Suprapubic skin (tissue), 4 donors: ENCODE results near the gene MUC5B. TPM values are rescaled to one million over a fixed set of nuclear protein-coding genes. Genes with fewer than 3 reads are reported as not detected.

ENCODE experiments used
- DNase-seq, 2 donors: peaks; one replicate each; pipeline ENCODE4 v3.0.0-alpha.2; 2019; ENCODE audit warnings: low spot score in 2 of 2
- H3K27ac ChIP-seq: fragments of 200-600 bp; sonication (generic); one replicate; pipeline ENCODE4 v1.5.1; 2019
- H3K27me3 ChIP-seq: fragments of 200-600 bp; sonication (generic); one replicate; pipeline ENCODE4 v1.5.1; 2019
- H3K36me3 ChIP-seq: fragments of 200-600 bp; sonication (generic); one replicate; pipeline ENCODE4 v1.5.1; 2019
- H3K4me1 ChIP-seq: fragments of 200-600 bp; sonication (generic); one replicate; pipeline ENCODE4 v1.5.1; 2019
- H3K4me3 ChIP-seq: fragments of 200-600 bp; sonication (generic); one replicate; pipeline ENCODE4 v1.5.1; 2019; ENCODE audit warnings: mild to moderate bottlenecking
- H3K9me3 ChIP-seq: fragments of 200-600 bp; sonication (generic); one replicate; pipeline ENCODE4 v1.5.1; 2019
- EP300 ChIP-seq: sonication (generic); formaldehyde crosslinking; IDR thresholded peaks from one replicate; pipeline ENCODE4 v1.6.1; 2017; ENCODE audit warnings: antibody characterized with exemption
- POLR2A ChIP-seq, 2 donors: fragments of 450-650 bp; IDR thresholded peaks; one replicate each; pipeline ENCODE4 v1.6.1; 2017; ENCODE audit warnings: antibody characterized with exemption in 2 of 2, mild to moderate bottlenecking in 2 of 2, moderate library complexity in 2 of 2
- POLR2AphosphoS5 ChIP-seq, 3 donors: sonication (generic); formaldehyde crosslinking; IDR thresholded peaks; one replicate each; pipeline ENCODE4 v1.6.1; 2017; ENCODE audit warnings: antibody characterized with exemption in 3 of 3
- WGBS: methylation state at CpG from one replicate; pipeline ENCODE4 v1.1.5; 2018; 5-methylcytosine and 5-hydroxymethylcytosine counted together
- total RNA-seq, 4 donors: library from RNA; depleted of rRNA; stranded (reverse); fragments of >200 nt; gene quantifications; one replicate each; pipeline ENCODE4 v1.1.0, GENCODE V29; 2016
- TF ChIP-seq, protein P1 (sequence below), 2 donors: fragments of 200-600 bp in 1 of 2; fragments of 450-650 bp in 1 of 2; sonication (generic) in 1 of 2; IDR thresholded peaks; one replicate each; pipeline ENCODE4 v1.5.1; 2016 to 2019; ENCODE audit warnings: antibody characterized with exemption in 2 of 2, mild to moderate bottlenecking in 1 of 2, moderate library complexity in 1 of 2

MUC5B gene
- total RNA-seq, 4 donors from 2014 or later = 0.08 to 0.34 (median 0.13) TPM

DNA sequence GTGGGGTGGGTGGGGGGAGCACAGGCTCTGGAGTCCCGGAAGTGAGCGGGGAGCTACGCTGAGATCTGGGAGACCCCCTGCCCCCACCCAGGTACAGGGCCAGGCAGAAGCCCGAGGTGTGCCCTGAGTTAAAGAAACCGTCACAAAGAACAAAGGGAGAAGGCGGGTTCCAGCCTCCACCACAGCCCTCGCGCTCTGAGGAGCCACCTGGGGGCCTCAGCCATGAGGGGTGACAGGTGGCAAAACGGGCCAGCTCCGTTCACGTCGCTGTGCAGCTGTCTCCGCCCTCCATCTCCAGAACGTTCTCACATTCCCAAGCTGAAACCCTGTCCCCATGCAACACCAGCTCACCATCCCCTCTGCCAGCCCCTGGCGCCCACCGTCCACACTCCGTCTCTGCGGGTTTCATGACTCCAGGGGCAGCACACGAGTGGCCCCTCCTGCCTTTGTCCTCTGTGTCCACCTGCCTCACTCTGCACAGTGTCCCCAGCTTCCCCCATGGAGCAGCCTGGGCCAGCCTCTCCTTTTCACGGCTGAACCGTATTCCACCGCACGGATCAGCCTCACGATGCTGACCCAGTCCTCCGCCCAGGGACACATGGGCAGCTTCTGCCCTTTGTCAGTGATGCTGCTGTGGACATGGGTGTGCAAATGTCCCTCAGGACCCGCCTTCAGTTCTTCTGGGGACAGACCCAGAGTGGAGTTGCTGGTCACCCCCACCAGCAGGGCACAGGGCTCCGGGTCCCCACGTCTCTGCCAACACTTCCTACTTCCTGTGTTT lies 1.7 kb upstream of the MUC5B start:
- no peak for TF ChIP-seq POLR2AphosphoS5 (IDR thresholded peaks at IDR 0.05)
- TF ChIP-seq EP300 = no peak
- TF ChIP-seq POLR2A (IDR thresholded peaks at IDR 0.05) = no peak
- TF ChIP-seq, protein P1, sequence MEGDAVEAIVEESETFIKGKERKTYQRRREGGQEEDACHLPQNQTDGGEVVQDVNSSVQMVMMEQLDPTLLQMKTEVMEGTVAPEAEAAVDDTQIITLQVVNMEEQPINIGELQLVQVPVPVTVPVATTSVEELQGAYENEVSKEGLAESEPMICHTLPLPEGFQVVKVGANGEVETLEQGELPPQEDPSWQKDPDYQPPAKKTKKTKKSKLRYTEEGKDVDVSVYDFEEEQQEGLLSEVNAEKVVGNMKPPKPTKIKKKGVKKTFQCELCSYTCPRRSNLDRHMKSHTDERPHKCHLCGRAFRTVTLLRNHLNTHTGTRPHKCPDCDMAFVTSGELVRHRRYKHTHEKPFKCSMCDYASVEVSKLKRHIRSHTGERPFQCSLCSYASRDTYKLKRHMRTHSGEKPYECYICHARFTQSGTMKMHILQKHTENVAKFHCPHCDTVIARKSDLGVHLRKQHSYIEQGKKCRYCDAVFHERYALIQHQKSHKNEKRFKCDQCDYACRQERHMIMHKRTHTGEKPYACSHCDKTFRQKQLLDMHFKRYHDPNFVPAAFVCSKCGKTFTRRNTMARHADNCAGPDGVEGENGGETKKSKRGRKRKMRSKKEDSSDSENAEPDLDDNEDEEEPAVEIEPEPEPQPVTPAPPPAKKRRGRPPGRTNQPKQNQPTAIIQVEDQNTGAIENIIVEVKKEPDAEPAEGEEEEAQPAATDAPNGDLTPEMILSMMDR (IDR thresholded peaks at IDR 0.05) = no peak
- Histone ChIP-seq H3K27ac (no peak overlapping the region), H3K4me3 (no peak overlapping the region), H3K4me1 (peaks cover 8% of the 10 kb centered on the region), H3K27me3 (peaks cover 76% of the 10 kb centered on the region), H3K9me3 (no peaks in the 10 kb centered on the region), H3K36me3 (no peaks in the 10 kb centered on the region)
- 60% methylated on average over 23 of the region's 28 CpGs for WGBS
- peak; percentile 36 to 61 for DNase-seq

- Histone ChIP-seq H3K36me3 (no peaks in the 10 kb centered on the region), H3K27ac (no peak overlapping the region), H3K4me3 (no peak overlapping the region), H3K4me1 (peaks cover 8% of the 10 kb centered on the region), H3K9me3 (no peaks in the 10 kb centered on the region), H3K27me3 (peaks cover 84% of the 10 kb centered on the region)
- DNase-seq = peak; percentile 52 to 59
- TF ChIP-seq POLR2AphosphoS5 (IDR thresholded peaks at IDR 0.05) = no peak
- TF ChIP-seq, protein P1 (IDR thresholded peaks at IDR 0.05) = no peak
- TF ChIP-seq POLR2A (IDR thresholded peaks at IDR 0.05) = no peak
- no peak for TF ChIP-seq EP300
- 90% methylated on average over 15 of the region's 23 CpGs for WGBS
These were observed 986 bp upstream of the MUC5B start for GRCh38 chr11:1221848-1222311.

DNA sequence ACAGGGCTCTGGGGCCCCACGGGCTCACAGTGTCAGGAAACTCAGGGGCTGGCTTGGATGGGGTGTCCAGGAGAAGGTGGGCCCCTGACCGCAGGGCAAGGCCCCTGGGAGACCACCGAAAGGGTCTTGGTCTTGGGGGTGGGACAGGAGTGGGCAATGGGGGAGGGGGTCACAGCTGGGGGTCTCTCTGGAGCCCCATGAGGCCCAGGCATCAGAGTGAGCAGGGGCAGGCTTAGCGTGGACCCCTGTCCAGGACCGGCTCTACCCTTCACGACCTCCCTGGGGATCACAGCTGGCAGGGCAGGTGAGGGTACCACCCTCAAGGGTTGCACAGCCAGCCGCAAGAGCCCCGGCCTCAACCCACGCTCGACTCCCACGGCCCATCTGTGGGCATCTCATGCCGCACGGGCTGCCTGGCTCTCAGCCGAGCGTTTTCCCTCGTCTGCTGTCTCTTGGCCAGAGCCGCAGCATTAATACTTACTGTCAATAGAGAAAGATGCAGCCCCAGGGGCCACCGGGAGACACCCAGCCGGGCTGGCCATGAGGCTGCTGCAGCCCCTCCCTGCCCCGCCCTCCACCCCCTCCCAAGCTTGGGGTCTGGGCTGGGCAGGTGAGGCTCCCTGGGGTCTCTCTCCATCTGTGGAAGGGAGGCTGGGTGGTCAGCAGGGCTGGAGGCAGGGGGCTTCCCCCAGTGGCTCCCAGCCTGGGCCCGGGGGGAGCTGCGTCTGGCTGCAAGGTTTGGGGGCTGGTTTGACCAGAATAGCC lies 662 bp downstream of the MUC5B start:
- WGBS = 64% methylated on average over 4 of the region's 22 CpGs
- H3K27ac ChIP-seq = no peak overlapping the region
- peaks cover 8% of the 10 kb centered on the region for H3K4me1 ChIP-seq
- H3K27me3 ChIP-seq = peaks cover 97% of the 10 kb centered on the region
- no peaks in the 10 kb centered on the region for H3K36me3 ChIP-seq
- peak; percentile 57 to 72 for DNase-seq
- H3K9me3 ChIP-seq = no peaks in the 10 kb centered on the region
- H3K4me3 ChIP-seq = no peak overlapping the region
- TF ChIP-seq, protein P1 (IDR thresholded peaks at IDR 0.05) = no peak

DNA sequence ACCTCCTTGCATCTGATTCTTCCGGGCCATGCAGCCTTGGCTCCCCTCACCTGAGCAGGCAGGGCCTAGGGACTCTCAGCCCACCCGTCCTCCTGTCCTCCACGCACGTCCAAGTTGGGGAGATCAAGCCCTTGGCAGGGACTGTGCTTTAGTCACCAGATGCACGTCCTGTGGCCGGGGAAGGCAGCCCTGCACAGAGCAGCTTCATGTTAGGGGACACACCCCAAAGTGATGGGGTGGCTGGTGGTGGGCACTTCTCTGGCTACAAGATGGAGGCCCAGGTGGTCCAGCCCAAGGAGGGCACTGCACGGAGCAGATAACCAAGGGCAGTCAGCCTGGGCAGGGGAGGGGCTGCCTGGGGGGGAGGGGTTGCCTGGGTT lies 1.2 kb downstream of the MUC5B start:
- no peak overlapping the region for H3K4me3 ChIP-seq
- no peaks in the 10 kb centered on the region for H3K9me3 ChIP-seq
- WGBS = 0% methylated on average over 1 of the region's 7 CpGs
- no peak overlapping the region for H3K27ac ChIP-seq
- no peak for TF ChIP-seq POLR2AphosphoS5 (IDR thresholded peaks at IDR 0.05)
- TF ChIP-seq, protein P1 (IDR thresholded peaks at IDR 0.05) = no peak
- no peak for TF ChIP-seq POLR2A (IDR thresholded peaks at IDR 0.05)
- no peak for TF ChIP-seq EP300
- peak; percentile 52 to 75 for DNase-seq
- peaks cover 97% of the 10 kb centered on the region for H3K27me3 ChIP-seq
- H3K4me1 ChIP-seq = peaks cover 8% of the 10 kb centered on the region
- H3K36me3 ChIP-seq = no peaks in the 10 kb centered on the region
